Memory B cell (primary cell): ENCODE results near the gene CCR9.

Experiments used
- ATAC-seq: fragments of 150-1000 bp; cut with Tn5 transposase; 2 replicates; pipeline ENCODE4 v1.10.0; 2021; ENCODE audit warnings: low read depth, mild to moderate bottlenecking, moderate library complexity
- DNase-seq, 2 donors: peaks; one replicate each; pipeline ENCODE4 v3.0.0; 2022; ENCODE audit warnings: low spot score in 2 of 2
- H3K27ac Mint-ChIP-seq: one replicate; pipeline ENCODE4 v1.8.0; 2022; ENCODE audit warnings: mild to moderate bottlenecking, moderate library complexity, mixed read lengths
- H3K27me3 Mint-ChIP-seq: one replicate; pipeline ENCODE4 v1.8.0; 2022; ENCODE audit warnings: mixed read lengths
- H3K36me3 Mint-ChIP-seq: one replicate; pipeline ENCODE4 v1.8.0; 2022; ENCODE audit warnings: mild to moderate bottlenecking, mixed read lengths
- H3K4me1 Mint-ChIP-seq: one replicate; pipeline ENCODE4 v1.8.0; 2022; ENCODE audit warnings: mixed read lengths
- H3K4me3 Mint-ChIP-seq: one replicate; pipeline ENCODE4 v1.8.0; 2022; ENCODE audit warnings: mild to moderate bottlenecking, moderate library complexity, mixed read lengths
- H3K9me3 Mint-ChIP-seq: one replicate; pipeline ENCODE4 v1.8.0; 2022; ENCODE audit warnings: mixed read lengths

CCR9 gene

GRCh38 chr3:45861043-45861719 lies 25.2 kb upstream of the CCR9 start:
- Mint-ChIP-seq H3K4me1 (peaks cover 23% of the 10 kb centered on the region), H3K27ac (peak overlapping the region; percentile 46), H3K27me3 (peaks cover 16% of the 10 kb centered on the region), H3K36me3 (peaks cover 11% of the 10 kb centered on the region), H3K4me3 (no peak overlapping the region), H3K9me3 (peaks cover 13% of the 10 kb centered on the region)
- no peak for DNase-seq
- ATAC-seq = no peak

DNA sequence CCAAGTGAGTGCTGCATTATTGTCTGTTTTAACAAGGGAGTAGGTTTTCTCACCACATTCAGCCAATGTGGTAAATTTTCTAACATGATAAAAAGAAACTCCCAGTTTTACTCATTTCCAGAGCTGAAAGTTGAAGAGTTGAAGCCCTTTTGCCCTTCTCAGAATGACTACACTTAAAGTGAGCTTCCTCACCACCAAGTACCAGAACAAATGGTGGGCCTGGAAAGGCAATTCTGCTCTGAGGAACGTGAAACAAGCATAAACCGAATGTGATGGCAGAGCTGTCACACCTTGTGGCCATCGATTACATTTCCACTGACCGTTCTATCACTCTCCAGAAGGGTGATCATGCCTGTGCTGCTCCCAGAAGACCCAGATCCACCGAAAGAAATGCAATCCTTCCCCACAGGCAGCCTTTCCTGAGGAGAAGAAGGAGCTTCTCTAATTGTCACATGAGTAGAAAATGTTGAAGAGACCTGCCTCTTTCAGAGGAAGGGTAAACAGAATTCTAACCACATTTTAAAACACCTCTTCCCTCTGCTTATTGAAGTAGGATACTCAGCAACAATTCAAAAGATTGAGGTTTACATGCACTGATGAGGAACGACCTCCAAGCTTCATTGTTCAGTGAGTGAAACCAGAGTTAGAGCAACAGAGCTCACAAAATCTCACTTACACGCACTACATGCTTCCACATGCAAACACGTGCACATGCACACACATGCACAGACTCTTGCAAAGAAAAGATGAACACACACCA lies 21.4 kb upstream of the CCR9 start:
- H3K4me3 Mint-ChIP-seq = peak overlapping the region; percentile 2
- H3K4me1 Mint-ChIP-seq = peaks cover 15% of the 10 kb centered on the region
- H3K27me3 Mint-ChIP-seq = peaks cover 16% of the 10 kb centered on the region
- peaks cover 4% of the 10 kb centered on the region for H3K36me3 Mint-ChIP-seq
- DNase-seq (no peak), ATAC-seq (peak; percentile 25)
- H3K27ac Mint-ChIP-seq = peak overlapping the region; percentile 70
- peaks cover 5% of the 10 kb centered on the region for H3K9me3 Mint-ChIP-seq

- DNase-seq (no peak), ATAC-seq (no peak)
- peak overlapping the region; percentile 70 for H3K27ac Mint-ChIP-seq
- H3K27me3 Mint-ChIP-seq = peaks cover 15% of the 10 kb centered on the region
- H3K4me1 Mint-ChIP-seq = peaks cover 19% of the 10 kb centered on the region
- H3K36me3 Mint-ChIP-seq = peaks cover 4% of the 10 kb centered on the region
- peaks cover 5% of the 10 kb centered on the region for H3K9me3 Mint-ChIP-seq
- H3K4me3 Mint-ChIP-seq = no peak overlapping the region
Observed at GRCh38 chr3:45865563-45865962, 20.8 kb upstream of the CCR9 start.

DNA sequence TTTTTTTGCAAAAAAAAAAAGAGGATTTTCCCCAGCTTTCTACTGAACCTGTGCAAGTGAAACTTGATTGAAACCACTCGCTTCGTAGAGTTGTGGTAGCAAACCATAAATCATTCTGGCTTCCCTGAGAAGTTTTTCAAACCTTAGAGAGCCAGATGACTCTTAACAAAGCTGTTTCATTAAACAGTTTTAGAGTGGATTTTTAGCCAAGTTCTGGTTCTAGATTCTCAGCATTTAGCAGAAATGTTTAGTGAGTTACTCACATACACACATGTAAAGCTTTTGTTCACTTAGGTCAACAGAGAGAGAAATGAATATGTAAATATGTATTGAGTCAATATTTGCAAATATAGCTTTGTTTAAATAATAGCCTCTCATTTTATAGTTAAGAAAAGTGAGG lies 18.1 kb upstream of the CCR9 start:
- ATAC-seq = no peak
- Mint-ChIP-seq H3K4me1 (peaks cover 15% of the 10 kb centered on the region), H3K9me3 (peaks cover 3% of the 10 kb centered on the region), H3K27ac (no peak overlapping the region), H3K36me3 (peaks cover 4% of the 10 kb centered on the region), H3K4me3 (no peak overlapping the region), H3K27me3 (peaks cover 8% of the 10 kb centered on the region)
- no peak for DNase-seq

DNA sequence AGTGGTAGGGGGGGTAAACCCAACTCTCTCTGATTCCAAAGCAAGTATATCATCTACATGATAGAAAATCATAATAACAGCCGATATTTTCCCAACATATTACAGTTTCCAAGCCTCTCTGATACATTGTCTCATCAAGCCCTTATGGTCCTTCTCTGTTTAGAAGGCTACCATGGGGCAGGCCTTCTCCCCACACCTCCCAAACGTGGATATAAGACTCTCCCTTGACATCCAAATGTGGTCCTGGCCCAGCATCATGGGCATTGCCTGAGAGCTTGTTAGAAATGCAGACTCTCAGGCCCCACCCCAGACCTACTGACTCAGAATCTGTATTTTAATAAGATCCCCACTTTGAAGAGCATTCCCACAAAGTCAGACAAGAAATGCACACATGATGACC lies 17.7 kb upstream of the CCR9 start:
- no peak for DNase-seq
- peaks cover 2% of the 10 kb centered on the region for H3K9me3 Mint-ChIP-seq
- H3K27me3 Mint-ChIP-seq = peaks cover 6% of the 10 kb centered on the region
- ATAC-seq = no peak
- peaks cover 2% of the 10 kb centered on the region for H3K36me3 Mint-ChIP-seq
- H3K4me3 Mint-ChIP-seq = no peak overlapping the region
- H3K27ac Mint-ChIP-seq = no peak overlapping the region
- H3K4me1 Mint-ChIP-seq = peaks cover 15% of the 10 kb centered on the region

- ATAC-seq = no peak
- peaks cover 15% of the 10 kb centered on the region for H3K4me1 Mint-ChIP-seq
- peaks cover 6% of the 10 kb centered on the region for H3K9me3 Mint-ChIP-seq
- H3K36me3 Mint-ChIP-seq = peaks cover 5% of the 10 kb centered on the region
- no peak for DNase-seq
- H3K27me3 Mint-ChIP-seq = peaks cover 9% of the 10 kb centered on the region
- H3K27ac Mint-ChIP-seq = peak overlapping the region; percentile 53
- H3K4me3 Mint-ChIP-seq = no peak overlapping the region
Observed at GRCh38 chr3:45869638-45870037, 16.7 kb upstream of the CCR9 start.

- H3K4me1 Mint-ChIP-seq = peaks cover 11% of the 10 kb centered on the region
- H3K36me3 Mint-ChIP-seq = peaks cover 5% of the 10 kb centered on the region
- H3K27ac Mint-ChIP-seq = peak overlapping the region; percentile 53
- ATAC-seq = peak; percentile 96
- peaks cover 9% of the 10 kb centered on the region for H3K27me3 Mint-ChIP-seq
- no peak overlapping the region for H3K4me3 Mint-ChIP-seq
- H3K9me3 Mint-ChIP-seq = peaks cover 6% of the 10 kb centered on the region
- peak in 1 of 2 donors; percentile 23 for DNase-seq
Observed at GRCh38 chr3:45870099-45870498, 16.2 kb upstream of the CCR9 start.

- H3K27ac Mint-ChIP-seq = no peak overlapping the region
- peaks cover 5% of the 10 kb centered on the region for H3K36me3 Mint-ChIP-seq
- DNase-seq (no peak), ATAC-seq (no peak)
- no peak overlapping the region for H3K4me3 Mint-ChIP-seq
- H3K9me3 Mint-ChIP-seq = peaks cover 6% of the 10 kb centered on the region
- H3K4me1 Mint-ChIP-seq = peaks cover 6% of the 10 kb centered on the region
- H3K27me3 Mint-ChIP-seq = peaks cover 9% of the 10 kb centered on the region
Observed at GRCh38 chr3:45871780-45872179, 14.6 kb upstream of the CCR9 start.

GRCh38 chr3:45872569-45872968 lies 13.8 kb upstream of the CCR9 start:
- H3K27me3 Mint-ChIP-seq = peaks cover 9% of the 10 kb centered on the region
- peaks cover 6% of the 10 kb centered on the region for H3K9me3 Mint-ChIP-seq
- ATAC-seq (no peak), DNase-seq (no peak)
- no peak overlapping the region for H3K4me3 Mint-ChIP-seq
- H3K4me1 Mint-ChIP-seq = peaks cover 6% of the 10 kb centered on the region
- peaks cover 5% of the 10 kb centered on the region for H3K36me3 Mint-ChIP-seq
- H3K27ac Mint-ChIP-seq = no peak overlapping the region

DNA sequence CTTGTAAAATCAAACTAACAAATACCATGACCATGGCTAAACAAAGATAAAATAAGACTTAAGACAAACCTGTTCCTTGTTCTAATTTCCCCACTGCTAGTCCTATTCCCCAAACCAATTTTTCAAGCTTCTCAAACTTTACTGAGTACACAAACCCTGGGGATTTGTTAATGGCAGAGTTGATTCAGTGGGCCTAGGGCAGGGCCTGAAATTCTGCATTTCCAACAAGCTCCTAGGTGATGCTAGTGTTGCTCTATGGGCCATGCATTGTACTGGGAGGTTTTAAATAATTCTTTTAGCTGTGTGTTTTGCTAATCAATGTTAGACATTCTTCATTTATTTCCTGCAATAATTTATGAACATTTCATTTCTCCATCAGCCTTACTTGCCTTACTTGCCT lies 13.3 kb upstream of the CCR9 start:
- H3K4me1 Mint-ChIP-seq = peaks cover 6% of the 10 kb centered on the region
- H3K9me3 Mint-ChIP-seq = peaks cover 6% of the 10 kb centered on the region
- H3K4me3 Mint-ChIP-seq = no peak overlapping the region
- ATAC-seq (no peak), DNase-seq (no peak)
- H3K27me3 Mint-ChIP-seq = peaks cover 9% of the 10 kb centered on the region
- no peak overlapping the region for H3K27ac Mint-ChIP-seq
- H3K36me3 Mint-ChIP-seq = peaks cover 5% of the 10 kb centered on the region

DNA sequence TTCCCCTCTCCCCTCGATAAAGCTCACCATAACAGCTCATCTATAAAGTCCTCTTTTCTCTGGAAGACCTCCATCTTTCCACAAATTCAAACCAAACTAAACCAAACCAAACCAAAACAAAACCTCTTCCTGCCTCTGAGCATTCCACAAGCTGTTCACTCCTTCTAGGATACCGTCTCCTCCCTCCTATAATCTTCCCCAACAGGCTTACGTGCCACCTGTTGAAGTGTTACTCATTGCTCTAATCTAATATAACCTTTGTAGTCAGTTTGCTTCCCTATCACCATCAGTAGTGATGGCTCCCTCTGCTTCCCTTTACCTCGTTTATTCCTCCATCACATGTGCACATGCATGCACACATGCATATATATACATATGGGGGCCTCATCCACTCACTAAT lies 12.7 kb upstream of the CCR9 start:
- no peak overlapping the region for H3K27ac Mint-ChIP-seq
- no peak overlapping the region for H3K4me3 Mint-ChIP-seq
- peaks cover 9% of the 10 kb centered on the region for H3K27me3 Mint-ChIP-seq
- peaks cover 6% of the 10 kb centered on the region for H3K4me1 Mint-ChIP-seq
- H3K36me3 Mint-ChIP-seq = peaks cover 5% of the 10 kb centered on the region
- peaks cover 6% of the 10 kb centered on the region for H3K9me3 Mint-ChIP-seq
- no peak for ATAC-seq
- no peak for DNase-seq

DNA sequence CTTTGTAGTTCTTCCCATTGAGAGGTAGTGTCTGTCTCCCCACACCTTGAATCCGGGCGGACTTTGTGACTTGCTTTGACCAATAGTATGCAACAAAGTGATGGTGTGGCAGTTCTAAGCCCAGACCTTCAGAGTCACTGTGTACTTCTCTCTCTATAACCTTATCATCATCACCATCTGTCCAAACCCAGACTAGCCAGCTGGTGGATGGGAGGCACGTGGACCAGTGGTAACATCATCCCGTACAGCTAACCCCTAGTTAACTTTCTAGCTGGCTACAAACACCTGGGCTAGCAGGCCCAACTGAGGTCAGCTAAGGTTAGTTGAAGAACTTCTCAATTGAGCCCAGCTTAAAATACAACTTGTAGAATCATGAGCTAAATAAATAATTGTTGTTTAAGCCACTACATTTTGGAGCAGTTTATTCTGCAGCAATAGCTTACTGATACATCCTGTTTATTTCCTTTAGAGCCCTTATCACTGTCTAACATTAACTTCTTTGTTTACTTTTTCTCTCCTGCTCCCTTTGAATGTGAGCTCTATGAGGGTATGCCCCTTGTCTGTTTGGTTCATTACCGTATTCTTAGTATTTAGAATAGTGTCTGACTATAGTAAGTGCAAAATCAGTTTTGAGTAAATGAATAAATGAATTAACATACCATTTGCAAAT lies 11.5 kb upstream of the CCR9 start:
- no peak overlapping the region for H3K27ac Mint-ChIP-seq
- DNase-seq (no peak), ATAC-seq (no peak)
- H3K27me3 Mint-ChIP-seq = peaks cover 6% of the 10 kb centered on the region
- H3K4me1 Mint-ChIP-seq = peaks cover 6% of the 10 kb centered on the region
- H3K36me3 Mint-ChIP-seq = peaks cover 5% of the 10 kb centered on the region
- H3K4me3 Mint-ChIP-seq = no peak overlapping the region
- H3K9me3 Mint-ChIP-seq = peaks cover 6% of the 10 kb centered on the region

- no peak for ATAC-seq
- Mint-ChIP-seq H3K27me3 (peaks cover 10% of the 10 kb centered on the region), H3K9me3 (peaks cover 6% of the 10 kb centered on the region), H3K4me1 (peaks cover 5% of the 10 kb centered on the region), H3K4me3 (no peak overlapping the region), H3K27ac (no peak overlapping the region), H3K36me3 (peaks cover 5% of the 10 kb centered on the region)
- no peak for DNase-seq
Observed at GRCh38 chr3:45878124-45878523, 8.2 kb upstream of the CCR9 start.

GRCh38 chr3:45880725-45881077 lies 5.6 kb upstream of the CCR9 start:
- Mint-ChIP-seq H3K4me3 (no peak overlapping the region), H3K27ac (no peak overlapping the region), H3K36me3 (no peaks in the 10 kb centered on the region), H3K9me3 (no peaks in the 10 kb centered on the region), H3K27me3 (peaks cover 9% of the 10 kb centered on the region), H3K4me1 (peaks cover 5% of the 10 kb centered on the region)
- DNase-seq (no peak), ATAC-seq (no peak)
